Calu3 (cell line): Measurements from ENCODE around the gene PIGU. TPM values are rescaled to one million over a fixed set of nuclear protein-coding genes. Genes with fewer than 3 reads are reported as not detected.

ENCODE experiments used
- BruUV-seq: library from RNA; stranded (reverse); fragments of 400-500 nt; replicated peaks from 2 replicates; lab custom pipeline; 2021; lab: Mats Ljungman, UMichigan
- CTCF ChIA-PET: fragments of 300-600 bp; sonication (Branson Sonifier 250); formaldehyde crosslinking; loops from one replicate; lab custom pipeline; 2022; ENCODE audit warnings: antibody characterized with exemption; lab: Charles Lee
- DNase-seq: peaks from one replicate; pipeline ENCODE4 v3.0.0; 2022
- H3K27ac Mint-ChIP-seq: one replicate; pipeline ENCODE4 v1.8.0; 2022; ENCODE audit warnings: mixed read lengths; ENCODE audit not compliant: unreplicated experiment
- H3K27me3 Mint-ChIP-seq: one replicate; pipeline ENCODE4 v1.8.0; 2022; ENCODE audit warnings: mixed read lengths; ENCODE audit not compliant: unreplicated experiment
- H3K36me3 Mint-ChIP-seq: one replicate; pipeline ENCODE4 v1.8.0; 2022; ENCODE audit warnings: mild to moderate bottlenecking, moderate library complexity, mixed read lengths; ENCODE audit not compliant: insufficient read depth, unreplicated experiment
- H3K4me1 Mint-ChIP-seq: one replicate; pipeline ENCODE4 v1.8.0; 2022; ENCODE audit warnings: mild to moderate bottlenecking, low read depth, mixed read lengths; ENCODE audit not compliant: unreplicated experiment
- H3K4me3 Mint-ChIP-seq: one replicate; pipeline ENCODE4 v1.8.0; 2022; ENCODE audit warnings: mild to moderate bottlenecking, low read depth, moderate library complexity, mixed read lengths; ENCODE audit not compliant: unreplicated experiment
- H3K9me3 Mint-ChIP-seq: one replicate; pipeline ENCODE4 v1.8.0; 2022; ENCODE audit warnings: low read depth, mixed read lengths; ENCODE audit not compliant: unreplicated experiment
- intact Hi-C: fragments of 100-400 bp; cut with micrococcal nuclease; formaldehyde crosslinking; loops from one replicate; pipeline ENCODE4 v1.10.0; 2022; ENCODE audit not compliant: unreplicated experiment
- total RNA-seq: library from RNA; stranded (reverse); gene quantifications from 2 replicates; pipeline ENCODE4 v1.2.3, GENCODE V29; 2022
- TF ChIP-seq, protein P1 (sequence below): fragments of 200-600 bp; IDR thresholded peaks from one replicate; pipeline ENCODE4 v1.8.0; 2022; ENCODE audit warnings: antibody characterized with exemption; ENCODE audit not compliant: unreplicated experiment

PIGU gene
- total RNA-seq, 1 experiment from 2014 or later, result 42.8 TPM

DNA sequence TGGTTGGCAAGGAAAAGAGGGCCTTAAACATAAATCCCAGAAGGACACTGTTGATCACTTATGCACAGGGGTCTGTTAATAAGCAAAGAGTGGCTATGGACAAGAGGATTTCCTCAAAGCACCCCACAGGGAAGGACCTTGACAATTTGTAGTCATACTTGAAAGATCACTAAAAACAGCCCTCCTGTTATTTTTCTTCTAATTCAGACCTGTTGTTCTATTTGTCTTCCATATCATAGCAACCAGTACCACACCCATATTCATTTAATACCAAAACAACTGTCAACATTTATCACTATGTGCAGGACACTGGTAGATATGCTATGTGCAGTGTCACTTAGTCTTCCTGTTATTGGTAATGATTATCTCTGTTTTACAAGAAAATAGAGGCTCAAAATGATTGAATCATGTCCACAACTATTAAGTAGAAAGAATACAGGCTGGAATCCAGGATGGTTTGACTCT, 163.9 kb downstream of the PIGU start:
- peaks cover 83% of the 10 kb centered on the region for H3K36me3 Mint-ChIP-seq
- H3K9me3 Mint-ChIP-seq, result no peaks in the 10 kb centered on the region
- DNase-seq, result no peak
- H3K4me3 Mint-ChIP-seq, result no peak overlapping the region
- H3K27me3 Mint-ChIP-seq, result no peaks in the 10 kb centered on the region
- intact Hi-C loops, result no loop called here
- peak overlapping the region; percentile 88 for H3K27ac Mint-ChIP-seq
- CTCF ChIA-PET, result interaction anchor here (0.5 to 1.2 kb wide), 3 partner anchors 201 to 457 kb away, joined by 3 to 4 read pairs (median 4); no protein-coding TSS in a partner anchor
- peaks cover 47% of the 10 kb centered on the region for H3K4me1 Mint-ChIP-seq
- BruUV-seq, result no TSS peak
- TF ChIP-seq, protein P1, sequence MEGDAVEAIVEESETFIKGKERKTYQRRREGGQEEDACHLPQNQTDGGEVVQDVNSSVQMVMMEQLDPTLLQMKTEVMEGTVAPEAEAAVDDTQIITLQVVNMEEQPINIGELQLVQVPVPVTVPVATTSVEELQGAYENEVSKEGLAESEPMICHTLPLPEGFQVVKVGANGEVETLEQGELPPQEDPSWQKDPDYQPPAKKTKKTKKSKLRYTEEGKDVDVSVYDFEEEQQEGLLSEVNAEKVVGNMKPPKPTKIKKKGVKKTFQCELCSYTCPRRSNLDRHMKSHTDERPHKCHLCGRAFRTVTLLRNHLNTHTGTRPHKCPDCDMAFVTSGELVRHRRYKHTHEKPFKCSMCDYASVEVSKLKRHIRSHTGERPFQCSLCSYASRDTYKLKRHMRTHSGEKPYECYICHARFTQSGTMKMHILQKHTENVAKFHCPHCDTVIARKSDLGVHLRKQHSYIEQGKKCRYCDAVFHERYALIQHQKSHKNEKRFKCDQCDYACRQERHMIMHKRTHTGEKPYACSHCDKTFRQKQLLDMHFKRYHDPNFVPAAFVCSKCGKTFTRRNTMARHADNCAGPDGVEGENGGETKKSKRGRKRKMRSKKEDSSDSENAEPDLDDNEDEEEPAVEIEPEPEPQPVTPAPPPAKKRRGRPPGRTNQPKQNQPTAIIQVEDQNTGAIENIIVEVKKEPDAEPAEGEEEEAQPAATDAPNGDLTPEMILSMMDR, result no peak

DNA sequence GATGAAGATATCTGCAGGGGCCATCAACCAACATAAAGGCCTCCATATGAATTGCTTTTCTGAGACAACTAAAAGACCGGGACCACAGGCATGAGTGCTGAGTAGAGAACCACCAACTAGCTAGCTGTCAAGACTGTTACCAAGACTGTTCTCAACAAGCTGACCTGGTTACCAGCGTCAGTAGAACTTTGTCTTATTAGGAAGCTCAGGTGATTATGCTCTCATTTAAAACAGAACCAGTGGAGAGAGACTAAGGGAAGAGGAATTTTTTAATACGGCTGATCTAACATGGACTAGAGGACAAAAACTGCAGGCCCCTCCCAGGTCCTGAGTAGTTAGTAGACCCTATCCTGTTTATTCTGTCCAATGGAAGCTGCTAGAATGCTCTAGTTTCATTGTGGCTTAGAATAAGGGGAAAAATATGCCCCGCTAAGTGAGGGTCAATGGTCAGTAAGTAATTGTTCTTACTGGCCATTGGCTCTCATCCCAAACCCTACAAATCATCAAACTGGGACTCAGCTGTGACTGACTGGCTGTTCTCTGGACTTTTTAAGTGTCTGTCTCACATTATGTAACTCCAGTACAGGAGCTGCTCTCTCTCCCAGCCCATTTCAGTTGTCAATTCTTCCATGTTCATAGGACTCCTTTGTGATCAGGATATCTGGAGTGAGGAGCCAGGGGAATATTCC, 164.5 kb downstream of the PIGU start:
- TF ChIP-seq, protein P1, result no peak
- no TSS peak for BruUV-seq
- Mint-ChIP-seq H3K4me3 (no peak overlapping the region), H3K9me3 (no peaks in the 10 kb centered on the region), H3K27me3 (no peaks in the 10 kb centered on the region), H3K36me3 (peaks cover 82% of the 10 kb centered on the region), H3K4me1 (peaks cover 43% of the 10 kb centered on the region), H3K27ac (peak overlapping the region; percentile 88)
- CTCF ChIA-PET, result interaction anchor here (0.5 to 1.7 kb wide), 3 partner anchors 11 to 457 kb away, joined by 4 to 5 read pairs (median 4); no protein-coding TSS in a partner anchor
- DNase-seq, result no peak
- intact Hi-C loops, result no loop called here

DNA sequence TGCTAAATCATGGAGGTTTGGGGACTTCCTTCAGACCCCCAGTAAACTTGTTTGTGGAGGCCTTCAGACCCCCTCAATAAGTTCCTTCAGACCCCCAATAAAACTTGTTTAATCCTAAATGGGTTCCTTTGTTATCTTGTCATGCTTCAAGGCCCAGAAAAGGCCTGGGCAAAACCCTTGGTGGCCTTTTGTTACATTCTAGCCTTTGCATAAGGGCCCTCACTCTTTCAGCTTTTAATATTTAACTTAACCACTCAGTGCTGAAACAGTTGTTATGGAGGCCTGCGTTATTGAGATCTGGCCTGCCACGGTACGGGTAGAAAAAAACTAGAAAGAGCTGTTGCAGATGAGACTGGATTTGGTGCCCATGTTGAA, 165.0 kb downstream of the PIGU start:
- CTCF ChIA-PET, result interaction anchor here (1.7 kb wide), 1 partner anchor 11 kb away, joined by 5 read pairs; no protein-coding TSS in a partner anchor
- BruUV-seq, result no TSS peak
- peak overlapping the region; percentile 88 for H3K27ac Mint-ChIP-seq
- no peak overlapping the region for H3K4me3 Mint-ChIP-seq
- DNase-seq, result no peak
- TF ChIP-seq, protein P1, result no peak
- H3K27me3 Mint-ChIP-seq, result no peaks in the 10 kb centered on the region
- H3K9me3 Mint-ChIP-seq, result no peaks in the 10 kb centered on the region
- H3K36me3 Mint-ChIP-seq, result peaks cover 77% of the 10 kb centered on the region
- intact Hi-C loops, result no loop called here
- peaks cover 43% of the 10 kb centered on the region for H3K4me1 Mint-ChIP-seq

DNA sequence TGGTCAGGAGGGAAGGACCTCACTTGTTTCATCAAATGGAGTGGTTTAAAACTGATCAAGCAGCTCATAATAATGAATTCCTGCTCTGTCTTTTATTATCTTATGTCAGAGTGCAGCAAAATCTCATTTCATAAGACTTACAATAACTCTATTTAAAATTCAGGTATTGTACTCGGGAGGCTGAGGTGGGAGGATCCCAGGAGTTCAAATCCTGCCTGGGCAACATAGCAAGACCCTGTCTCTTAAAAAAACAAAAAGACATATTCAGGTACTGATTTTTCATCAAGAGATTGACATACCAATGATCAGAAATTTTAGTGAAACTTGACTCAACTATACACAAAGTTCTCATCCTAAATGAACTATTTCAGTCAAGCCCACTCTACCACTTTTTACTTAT, 166.3 kb downstream of the PIGU start:
- intact Hi-C loops, result no loop called here
- BruUV-seq, result no TSS peak
- no peak for DNase-seq
- Mint-ChIP-seq H3K36me3 (peaks cover 72% of the 10 kb centered on the region), H3K4me3 (no peak overlapping the region), H3K4me1 (peaks cover 40% of the 10 kb centered on the region), H3K27me3 (no peaks in the 10 kb centered on the region), H3K27ac (no peak overlapping the region), H3K9me3 (no peaks in the 10 kb centered on the region)
- CTCF ChIA-PET, result interaction anchor here (0.7 kb wide), 1 partner anchor 49 kb away, joined by 4 read pairs; no protein-coding TSS in a partner anchor
- TF ChIP-seq, protein P1, result no peak

Other genes starting within 250 kb of the PIGU start
- gene DYNLRB1, start 160.7 kb downstream of the PIGU start, total RNA-seq, result 214 and 229 TPM in 2 replicates
- 0.78 and 0.95 TPM in 2 replicates for gene MAP1LC3A, start 118.4 kb downstream of the PIGU start, total RNA-seq
- 5.0 and 5.2 TPM in 2 replicates for gene TP53INP2, start 27.3 kb upstream of the PIGU start, total RNA-seq
- 42.8 and 44.7 TPM in 2 replicates for gene NCOA6, start 148.6 kb upstream of the PIGU start, total RNA-seq
- 13.5 and 16.2 TPM in 2 replicates for gene GGT7, start 195.8 kb upstream of the PIGU start, total RNA-seq
- 34.9 and 35.3 TPM in 2 replicates for gene ACSS2, start 199.5 kb upstream of the PIGU start, total RNA-seq